Breast epithelium (tissue), 3 donors: ENCODE measurements around the gene KRTAP4-16.

Experiments used
- POLR2A ChIP-seq: fragments of 450-650 bp; IDR thresholded peaks from one replicate; pipeline ENCODE4 v1.6.1; 2016; ENCODE audit warnings: antibody characterized with exemption, mild to moderate bottlenecking, moderate library complexity
- POLR2AphosphoS5 ChIP-seq, 3 donors: sonication (generic); formaldehyde crosslinking; IDR thresholded peaks; one replicate each; pipeline ENCODE4 v1.6.1; 2017; ENCODE audit warnings: antibody characterized with exemption in 3 of 3
- TF ChIP-seq, protein P1 (sequence below), 3 donors: fragments of 450-650 bp; IDR thresholded peaks; one replicate each; pipeline ENCODE4 v1.5.1; 2016 to 2017; ENCODE audit warnings: antibody characterized with exemption in 3 of 3, mild to moderate bottlenecking in 3 of 3, moderate library complexity in 3 of 3

GRCh38 chr17:41063449-41063848 lies 38.6 kb downstream of the KRTAP4-16 start:
- TF ChIP-seq POLR2A (no peak), POLR2AphosphoS5 (IDR thresholded peaks at IDR 0.05) (no peak)
- TF ChIP-seq, protein P1, sequence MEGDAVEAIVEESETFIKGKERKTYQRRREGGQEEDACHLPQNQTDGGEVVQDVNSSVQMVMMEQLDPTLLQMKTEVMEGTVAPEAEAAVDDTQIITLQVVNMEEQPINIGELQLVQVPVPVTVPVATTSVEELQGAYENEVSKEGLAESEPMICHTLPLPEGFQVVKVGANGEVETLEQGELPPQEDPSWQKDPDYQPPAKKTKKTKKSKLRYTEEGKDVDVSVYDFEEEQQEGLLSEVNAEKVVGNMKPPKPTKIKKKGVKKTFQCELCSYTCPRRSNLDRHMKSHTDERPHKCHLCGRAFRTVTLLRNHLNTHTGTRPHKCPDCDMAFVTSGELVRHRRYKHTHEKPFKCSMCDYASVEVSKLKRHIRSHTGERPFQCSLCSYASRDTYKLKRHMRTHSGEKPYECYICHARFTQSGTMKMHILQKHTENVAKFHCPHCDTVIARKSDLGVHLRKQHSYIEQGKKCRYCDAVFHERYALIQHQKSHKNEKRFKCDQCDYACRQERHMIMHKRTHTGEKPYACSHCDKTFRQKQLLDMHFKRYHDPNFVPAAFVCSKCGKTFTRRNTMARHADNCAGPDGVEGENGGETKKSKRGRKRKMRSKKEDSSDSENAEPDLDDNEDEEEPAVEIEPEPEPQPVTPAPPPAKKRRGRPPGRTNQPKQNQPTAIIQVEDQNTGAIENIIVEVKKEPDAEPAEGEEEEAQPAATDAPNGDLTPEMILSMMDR (IDR thresholded peaks at IDR 0.05), result no peak
